Body of pancreas (tissue), 4 donors: ENCODE results near the gene TYRO3.

Experiments used
- CTCF ChIP-seq, 7 experiments: fragments of 450-650 bp in 4 of 7; fragments of 200-600 bp in 3 of 7; sonication (generic) in 3 of 7; IDR thresholded peaks; one replicate each; pipeline ENCODE4 v1.5.1; 2016 to 2019; ENCODE audit warnings: antibody characterized with exemption in 7 of 7
- POLR2A ChIP-seq, 3 donors: fragments of 450-650 bp; IDR thresholded peaks; one replicate each; pipeline ENCODE4 v1.6.1; 2016; ENCODE audit warnings: antibody characterized with exemption in 3 of 3, mild to moderate bottlenecking in 2 of 3

GRCh38 chr15:41574158-41574557, 15.1 kb downstream of the TYRO3 start:
- TF ChIP-seq CTCF (IDR thresholded peaks at IDR 0.05), result no peak
- TF ChIP-seq POLR2A (IDR thresholded peaks at IDR 0.05), result no peak
